BJ (cell line): ENCODE measurements around the gene SLC30A4. TPM values are rescaled to one million over a fixed set of nuclear protein-coding genes. Genes with fewer than 3 reads are reported as not detected.
A peak's percentile ranks its signal among the peaks of the same experiment; 100 is the strongest.

Source experiments
- CTCF ChIA-PET: fragments of 350-600 bp; formaldehyde crosslinking; extraction: SDS; loops from one replicate; lab custom pipeline; 2021; ENCODE audit warnings: antibody characterized with exemption, inconsistent platforms; lab: Yijun Ruan, JAX
- POLR2A ChIA-PET: fragments of 300-600 bp; sonication (Branson Sonifier 250); formaldehyde crosslinking; extraction: SDS; loops from one replicate; lab custom pipeline; 2021; ENCODE audit warnings: antibody characterized with exemption; lab: Charles Lee
- DNase-seq: peaks from one replicate; pipeline ENCODE4 v3.0.0-alpha.2; 2011; ENCODE audit warnings: low read depth
- H3K27me3 ChIP-seq: 2 replicates; pipeline ENCODE4 v1.6.0; 2011; ENCODE audit warnings: low read length; ENCODE audit not compliant: control insufficient read depth, insufficient read depth
- H3K36me3 ChIP-seq: 2 replicates; pipeline ENCODE4 v1.5.1; 2011; ENCODE audit warnings: low read length; ENCODE audit not compliant: control insufficient read depth, insufficient read depth
- H3K4me3 ChIP-seq: 2 replicates; pipeline ENCODE4 v1.5.1; 2011; ENCODE audit warnings: low read depth, mild to moderate bottlenecking, control low read depth, low read length
- polyA plus RNA-seq: library from polyadenylated mRNA; depleted of rRNA; stranded (reverse); fragments of >200 nt; gene quantifications from 2 replicates; pipeline ENCODE4 v1.2.3, GENCODE V29; 2011
- TF ChIP-seq, protein P1 (sequence below): IDR thresholded peaks from 2 replicates; pipeline ENCODE4 v1.5.1; 2011; ENCODE audit warnings: low read depth, mild to moderate bottlenecking, control low read depth, inconsistent platforms, low read length, moderate library complexity; ENCODE audit not compliant: insufficient read depth

Gene SLC30A4
- polyA plus RNA-seq, 1 experiment, result 5.2 TPM

DNA sequence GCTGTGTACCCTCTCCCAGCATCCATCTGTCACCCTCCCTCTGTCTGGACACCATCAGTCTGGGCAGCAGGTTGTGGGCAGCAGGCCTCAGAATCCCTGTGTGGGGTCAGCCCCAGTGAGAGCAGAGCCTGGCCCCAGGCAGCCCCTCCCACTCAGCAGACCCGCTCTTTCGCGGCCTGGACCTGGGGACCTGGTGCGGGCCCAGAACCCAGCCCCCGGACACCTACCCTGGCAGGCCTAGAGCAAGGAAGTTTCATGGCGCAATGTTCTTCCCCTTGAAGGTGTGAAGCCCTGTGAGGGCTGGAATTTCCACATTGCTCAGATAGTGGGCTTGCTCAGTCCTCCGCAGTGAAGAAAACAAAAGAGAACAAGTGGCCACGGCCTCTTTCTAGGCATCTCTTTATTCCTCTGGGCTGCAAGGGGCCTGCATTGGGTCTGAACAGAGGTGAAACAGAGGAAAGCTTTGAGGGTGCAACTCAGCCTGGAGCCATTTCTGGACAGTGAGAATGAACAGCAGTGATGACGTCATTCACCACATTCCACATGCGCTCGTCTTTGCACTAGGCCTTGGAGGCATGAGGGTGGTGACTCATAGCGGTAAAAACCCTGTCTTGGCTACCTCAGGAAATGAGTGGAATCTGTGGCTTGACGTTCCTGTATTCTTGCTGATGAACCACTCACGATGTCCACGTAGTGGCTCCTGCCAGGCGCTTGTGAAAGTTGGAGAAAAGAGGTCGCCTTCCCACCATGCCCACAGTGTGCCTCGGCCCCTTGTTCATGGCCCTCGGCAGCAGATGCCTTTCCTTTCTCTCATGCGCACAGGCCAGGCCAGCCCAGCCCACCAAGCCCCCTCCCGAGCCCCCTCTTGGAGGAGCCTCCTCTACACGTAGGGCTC is 66.1 kb downstream of the SLC30A4 start:
- POLR2A ChIA-PET, result no interaction called here
- Histone ChIP-seq H3K36me3 (no peaks in the 10 kb centered on the region), H3K4me3 (no peak overlapping the region), H3K27me3 (no peaks in the 10 kb centered on the region)
- TF ChIP-seq, protein P1, sequence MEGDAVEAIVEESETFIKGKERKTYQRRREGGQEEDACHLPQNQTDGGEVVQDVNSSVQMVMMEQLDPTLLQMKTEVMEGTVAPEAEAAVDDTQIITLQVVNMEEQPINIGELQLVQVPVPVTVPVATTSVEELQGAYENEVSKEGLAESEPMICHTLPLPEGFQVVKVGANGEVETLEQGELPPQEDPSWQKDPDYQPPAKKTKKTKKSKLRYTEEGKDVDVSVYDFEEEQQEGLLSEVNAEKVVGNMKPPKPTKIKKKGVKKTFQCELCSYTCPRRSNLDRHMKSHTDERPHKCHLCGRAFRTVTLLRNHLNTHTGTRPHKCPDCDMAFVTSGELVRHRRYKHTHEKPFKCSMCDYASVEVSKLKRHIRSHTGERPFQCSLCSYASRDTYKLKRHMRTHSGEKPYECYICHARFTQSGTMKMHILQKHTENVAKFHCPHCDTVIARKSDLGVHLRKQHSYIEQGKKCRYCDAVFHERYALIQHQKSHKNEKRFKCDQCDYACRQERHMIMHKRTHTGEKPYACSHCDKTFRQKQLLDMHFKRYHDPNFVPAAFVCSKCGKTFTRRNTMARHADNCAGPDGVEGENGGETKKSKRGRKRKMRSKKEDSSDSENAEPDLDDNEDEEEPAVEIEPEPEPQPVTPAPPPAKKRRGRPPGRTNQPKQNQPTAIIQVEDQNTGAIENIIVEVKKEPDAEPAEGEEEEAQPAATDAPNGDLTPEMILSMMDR, result no peak
- DNase-seq, result peak; percentile 97
- CTCF ChIA-PET, result interaction anchor here (0.9 to 5.1 kb wide), 28 partner anchors 13 to 294 kb away, joined by 3 to 161 read pairs (median 6); partner anchors contain the start of genes BLOC1S6 and GATM

DNA sequence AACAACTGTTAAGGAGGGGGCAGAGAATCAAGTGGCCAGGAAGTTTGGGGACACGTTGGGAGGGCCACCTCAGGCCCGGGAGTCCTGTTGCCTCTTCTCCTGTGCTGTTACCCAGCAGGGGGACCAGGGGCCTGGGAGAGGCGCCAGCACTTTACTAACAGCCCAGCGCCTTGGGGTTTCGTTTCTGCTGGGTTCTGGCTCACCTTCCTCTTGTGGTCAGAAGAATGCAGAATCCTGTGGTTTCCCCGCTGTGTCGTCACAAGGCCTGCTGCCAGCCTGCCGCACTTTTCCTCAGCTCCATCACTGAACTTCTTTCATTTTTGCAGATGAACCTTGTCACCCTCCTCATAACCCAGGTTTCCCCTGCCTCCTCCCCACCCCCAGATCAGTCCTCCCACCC is 67.7 kb downstream of the SLC30A4 start:
- Histone ChIP-seq H3K36me3 (no peaks in the 10 kb centered on the region), H3K4me3 (no peak overlapping the region), H3K27me3 (no peaks in the 10 kb centered on the region)
- TF ChIP-seq, protein P1, result peak; percentile 44
- peak; percentile 75 for DNase-seq
- ChIA-PET CTCF (interaction anchor here (0.9 to 5.1 kb wide), 8 partner anchors 12 to 292 kb away, joined by 3 to 161 read pairs (median 3); no protein-coding TSS in a partner anchor), POLR2A (no interaction called here)

DNA sequence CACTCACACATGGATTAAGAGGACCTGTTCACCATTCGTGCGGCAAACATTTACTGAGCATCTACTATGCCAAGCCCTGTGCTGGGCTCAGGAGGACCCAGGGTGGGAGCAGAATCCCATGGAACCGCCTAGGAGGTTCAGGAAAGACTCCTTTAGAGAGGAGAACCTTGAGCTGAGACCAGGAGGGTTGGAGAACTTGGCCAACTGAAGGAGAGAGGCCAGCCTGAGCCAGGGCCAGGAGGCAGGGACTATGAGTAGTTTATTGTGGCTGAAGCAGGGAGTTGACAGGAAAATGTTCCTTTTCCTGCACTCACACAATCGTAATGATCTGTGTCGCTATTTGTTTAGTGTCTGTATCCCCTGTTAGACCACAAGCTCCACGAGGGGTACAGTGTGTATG is 71.3 kb downstream of the SLC30A4 start:
- CTCF ChIA-PET, result interaction anchor here (1.3 kb wide), 1 partner anchor 160 kb away, joined by 4 read pairs; no protein-coding TSS in a partner anchor
- Histone ChIP-seq H3K4me3 (no peak overlapping the region), H3K27me3 (no peaks in the 10 kb centered on the region), H3K36me3 (no peaks in the 10 kb centered on the region)
- TF ChIP-seq, protein P1, result no peak
- POLR2A ChIA-PET, result no interaction called here
- DNase-seq, result no peak

DNA sequence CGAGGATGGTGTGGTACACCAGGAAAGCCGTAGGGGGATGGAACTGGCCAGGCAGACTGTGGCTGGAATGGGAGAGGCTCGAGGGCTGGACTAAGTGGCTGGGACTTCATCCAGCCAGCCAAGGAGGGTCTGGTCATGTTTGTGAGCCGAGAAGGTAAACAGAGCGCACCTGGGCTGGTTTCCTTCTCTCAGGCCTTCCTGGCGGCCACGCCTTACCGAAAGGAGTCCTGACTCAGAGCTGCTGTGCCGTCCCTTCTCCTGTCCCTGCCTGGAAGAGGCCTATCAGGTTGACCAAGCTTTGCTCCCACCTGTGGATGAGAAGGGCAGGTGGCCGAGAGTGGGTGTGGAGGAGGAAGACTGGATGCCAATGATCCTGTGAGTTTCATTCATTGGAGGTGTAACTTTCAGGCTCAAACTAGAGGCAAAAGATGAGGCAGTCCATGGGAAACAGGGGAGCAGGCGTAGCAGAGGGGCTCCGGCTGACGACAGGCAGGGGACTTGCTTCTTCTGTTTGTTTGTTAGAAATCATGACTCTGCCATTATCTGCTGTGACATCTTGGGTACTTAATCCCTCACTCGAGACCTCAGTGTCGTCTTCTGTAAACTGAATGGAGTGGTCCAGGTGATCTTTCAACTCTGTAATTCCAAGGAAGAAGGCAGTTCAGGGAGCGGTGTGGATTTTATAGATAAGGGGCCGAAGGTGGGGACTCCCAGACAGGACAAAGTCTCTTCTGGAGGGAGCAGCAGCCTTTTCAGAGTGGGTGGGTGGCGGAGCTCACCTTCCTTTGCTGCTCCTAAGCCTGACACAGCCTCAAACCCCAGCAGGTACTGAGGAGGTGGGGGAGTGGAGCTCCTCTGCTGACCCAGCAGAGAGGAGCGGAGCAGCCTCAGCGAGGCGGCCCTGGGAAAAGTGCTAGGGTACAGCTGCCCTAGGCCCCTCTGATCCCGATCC is 72.4 kb downstream of the SLC30A4 start:
- Histone ChIP-seq H3K36me3 (no peaks in the 10 kb centered on the region), H3K27me3 (no peaks in the 10 kb centered on the region), H3K4me3 (no peak overlapping the region)
- no peak for DNase-seq
- CTCF ChIA-PET, result interaction anchor here (1.3 to 1.5 kb wide), 3 partner anchors 12 to 161 kb away, joined by 4 to 5 read pairs (median 5); no protein-coding TSS in a partner anchor
- POLR2A ChIA-PET, result no interaction called here
- TF ChIP-seq, protein P1, result no peak
